HG03575 (cell line): ENCODE results near the gene PCNX4.

Experiments used
- ATAC-seq: cut with Tn5 transposase; IDR thresholded peaks from one replicate; pipeline ENCODE4 v1.9.1; 2021; ENCODE audit not compliant: unreplicated experiment, insufficient number of reproducible peaks, low FRiP score; ENCODE audit errors: extremely low read depth

PCNX4 gene

GRCh38 chr14:60196291-60196690 lies 104.6 kb downstream of the PCNX4 start:
- no peak for ATAC-seq

DNA sequence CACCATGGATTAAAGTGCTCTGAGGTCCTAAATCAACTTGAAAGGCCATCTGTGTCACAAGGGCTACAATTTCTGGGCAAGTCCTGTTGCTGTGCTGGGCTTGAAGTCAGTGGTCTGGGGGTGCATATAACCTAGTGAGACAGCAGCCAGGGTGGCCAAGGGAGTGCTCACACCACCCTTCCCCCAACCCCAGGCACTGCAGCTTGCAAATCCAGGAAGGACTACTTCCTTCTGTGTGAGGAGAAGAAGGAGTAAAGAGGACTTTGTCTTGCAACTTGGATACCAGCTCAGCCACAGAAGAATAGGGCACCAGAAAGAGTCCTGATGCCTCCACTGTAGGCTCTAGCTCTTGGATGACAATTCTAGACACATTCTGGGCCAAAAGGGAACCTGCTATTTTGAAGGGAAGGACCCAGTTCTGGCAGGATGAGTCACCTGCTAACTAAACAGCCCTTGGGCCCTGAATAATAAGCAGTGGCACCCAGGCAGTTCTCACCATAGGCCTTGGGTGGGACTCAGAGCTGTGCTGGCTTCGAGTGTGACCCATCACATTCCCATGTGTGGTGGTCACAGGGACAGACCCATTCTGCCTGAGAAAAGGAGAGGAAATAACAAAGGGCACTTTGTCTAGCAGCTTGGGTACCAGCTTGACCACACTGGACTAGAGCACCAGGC lies 106.0 kb downstream of the PCNX4 start:
- no peak for ATAC-seq

DNA sequence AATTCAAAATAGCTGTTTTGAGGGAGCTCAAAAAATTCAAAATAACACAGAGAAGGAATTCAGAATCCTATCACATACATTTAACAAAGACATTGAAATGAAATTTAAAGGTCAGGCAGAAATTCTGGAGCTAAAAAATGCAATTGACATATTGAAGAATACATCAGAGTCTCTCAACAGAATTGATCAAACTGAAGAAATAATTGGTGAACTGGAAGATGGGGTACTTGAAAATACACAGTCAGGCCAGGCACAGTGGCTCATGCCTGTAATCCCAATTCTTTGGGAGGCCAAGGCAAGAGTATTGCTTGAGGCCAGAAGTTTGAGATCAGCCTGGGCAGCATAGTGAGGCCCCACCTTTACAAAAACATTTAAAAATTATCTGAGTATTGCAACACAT lies 107.6 kb downstream of the PCNX4 start:
- no peak for ATAC-seq

GRCh38 chr14:60204104-60204842 lies 112.5 kb downstream of the PCNX4 start:
- ATAC-seq: peak; percentile 61

GRCh38 chr14:60204843-60205774 lies 113.4 kb downstream of the PCNX4 start:
- ATAC-seq: no peak

- ATAC-seq: no peak
Measured at GRCh38 chr14:60206249-60206670, 114.5 kb downstream of the PCNX4 start.

GRCh38 chr14:60206837-60207533 lies 115.3 kb downstream of the PCNX4 start:
- ATAC-seq: no peak

DNA sequence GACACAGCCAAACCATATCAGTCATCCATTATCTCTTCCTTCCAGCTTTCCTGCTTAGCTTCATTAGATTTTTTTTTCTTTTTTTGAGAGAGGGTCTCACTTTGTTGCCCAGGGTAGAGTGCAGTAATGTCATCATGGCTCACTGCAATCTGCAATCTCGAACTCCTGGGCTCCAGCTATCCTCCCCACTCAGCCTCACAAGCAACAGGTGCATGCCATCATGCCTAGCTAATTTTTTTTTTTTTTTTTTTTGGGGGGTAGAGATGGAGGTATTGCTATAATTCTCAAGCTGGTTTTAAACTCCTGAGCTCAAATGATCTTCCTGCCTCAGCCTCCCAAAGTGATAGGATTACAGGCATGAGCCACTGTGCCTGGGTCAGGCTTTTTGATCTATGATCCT lies 119.0 kb downstream of the PCNX4 start:
- no peak for ATAC-seq

- no peak for ATAC-seq
Measured at GRCh38 chr14:60211153-60211552, 119.4 kb downstream of the PCNX4 start.

GRCh38 chr14:60212503-60213371 lies 121.0 kb downstream of the PCNX4 start:
- ATAC-seq: peak; percentile 91

DNA sequence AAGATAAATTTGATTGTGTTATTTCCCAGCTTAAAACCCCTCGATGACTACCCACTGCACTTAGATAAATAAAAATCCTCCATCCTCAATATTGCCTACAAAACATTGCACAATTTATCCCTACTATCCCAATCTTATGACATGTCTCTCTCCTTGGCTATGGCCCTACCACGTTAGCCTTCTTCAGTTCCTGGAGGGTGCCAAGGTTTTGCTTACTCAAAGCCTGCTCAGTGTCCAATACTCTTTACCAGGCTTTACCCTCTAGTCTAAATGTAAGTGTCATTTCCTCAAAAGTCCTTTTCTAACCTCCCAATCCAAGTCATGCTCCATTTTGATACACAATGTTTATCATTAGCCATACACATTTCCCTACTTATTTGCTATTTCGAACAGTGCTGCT lies 122.3 kb downstream of the PCNX4 start:
- ATAC-seq: no peak

GRCh38 chr14:60214415-60215126 lies 122.8 kb downstream of the PCNX4 start:
- ATAC-seq: no peak

- no peak for ATAC-seq
Measured at GRCh38 chr14:60215127-60215444, 123.4 kb downstream of the PCNX4 start.

DNA sequence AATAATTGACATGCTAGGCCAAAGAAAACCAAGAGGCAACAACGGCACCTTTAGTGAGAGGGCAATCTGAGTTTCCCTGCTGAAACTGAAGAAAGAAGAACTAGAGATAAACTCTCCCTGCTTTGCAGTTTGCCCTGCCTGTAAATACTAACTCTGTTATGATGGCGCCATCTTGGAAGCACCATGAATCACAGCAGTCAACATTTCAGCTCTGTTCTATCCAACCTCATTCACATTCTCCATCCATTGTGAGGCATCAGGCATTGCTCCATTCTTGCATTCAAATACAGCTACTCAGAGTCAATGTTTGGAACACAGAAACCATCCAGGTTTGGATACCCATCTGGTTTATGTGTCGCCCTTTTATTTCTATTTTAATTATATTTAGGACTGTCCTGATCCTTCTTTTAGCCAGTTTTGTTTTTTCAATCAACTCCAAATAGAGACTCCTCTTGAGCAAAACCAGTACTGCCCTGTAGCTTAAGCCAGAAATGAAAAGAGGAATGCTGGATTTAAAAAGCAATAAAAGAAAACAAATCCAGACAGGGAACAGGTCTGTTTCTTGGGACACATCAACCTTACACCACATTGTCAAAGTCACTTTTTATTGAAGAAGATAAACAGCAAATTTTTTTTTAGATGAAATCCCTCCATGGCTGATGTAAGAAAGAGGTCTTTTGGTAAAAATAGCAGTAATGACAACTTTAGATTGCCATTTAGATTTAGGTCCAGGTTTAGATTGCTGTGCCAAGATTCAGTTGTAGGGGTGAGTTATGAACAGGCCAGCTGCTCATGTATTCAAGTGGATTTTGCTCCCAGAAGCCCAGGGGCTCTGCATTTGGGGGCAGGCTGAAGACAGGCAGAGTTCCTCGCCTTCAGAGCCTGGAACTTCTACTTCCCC lies 124.0 kb downstream of the PCNX4 start:
- no peak for ATAC-seq

DNA sequence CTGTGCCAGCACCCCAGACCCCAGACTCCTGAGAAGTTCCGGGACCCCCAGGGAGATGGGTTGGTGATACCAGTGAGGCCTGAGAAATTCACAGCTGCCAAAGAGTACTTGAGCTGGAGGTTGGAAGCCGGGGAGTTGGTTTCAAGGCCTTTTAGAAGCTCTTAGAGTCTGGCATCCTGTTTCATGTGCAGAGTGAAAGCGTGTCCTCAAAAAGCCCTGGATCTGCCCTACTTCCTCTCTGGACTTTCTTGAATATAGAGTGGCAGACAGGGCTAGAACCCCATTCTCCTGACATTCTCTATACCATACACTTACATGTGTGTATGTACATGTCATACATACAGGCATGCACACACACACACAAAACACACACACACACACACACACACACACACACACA lies 126.0 kb downstream of the PCNX4 start:
- ATAC-seq: no peak
